Thyroid gland (tissue), 4 donors: ENCODE measurements around the gene PPP1R12A. TPM values are rescaled to one million over a fixed set of nuclear protein-coding genes. Genes with fewer than 3 reads are reported as not detected.

ENCODE experiments used
- DNase-seq, 2 donors: peaks; one replicate each; pipeline ENCODE4 v3.0.0-alpha.2; 2019
- H3K27ac ChIP-seq, 3 donors: fragments of 200-600 bp; sonication (generic); 1 replicate in 2 of 3; 2 replicates in 1 of 3; pipeline ENCODE4 v1.5.1; 2016 to 2019; ENCODE audit warnings: mild to moderate bottlenecking in 1 of 3, moderate library complexity in 1 of 3
- H3K27me3 ChIP-seq: fragments of 200-600 bp; sonication (generic); one replicate; pipeline ENCODE4 v1.5.1; 2019
- H3K36me3 ChIP-seq, 2 donors: fragments of 200-600 bp; sonication (generic); one replicate each; pipeline ENCODE4 v1.5.1; 2016 to 2019
- H3K4me1 ChIP-seq, 2 donors: fragments of 200-600 bp; sonication (generic); one replicate each; pipeline ENCODE4 v1.5.1; 2017 to 2019
- H3K4me3 ChIP-seq, 3 donors: fragments of 200-600 bp; sonication (generic); replicated peaks in 1 of 3; 1 replicate in 2 of 3; 2 replicates in 1 of 3; pipeline ENCODE4 v1.5.1; 2016; ENCODE audit warnings: mild to moderate bottlenecking in 1 of 3
- H3K9me3 ChIP-seq: fragments of 200-600 bp; sonication (generic); one replicate; pipeline ENCODE4 v1.5.1; 2017
- CTCF ChIP-seq, 6 experiments: fragments of 200-600 bp in 3 of 6; fragments of 450-650 bp in 3 of 6; sonication (generic) in 3 of 6; IDR thresholded peaks; one replicate each; pipeline ENCODE4 v1.5.1; 2016 to 2019; ENCODE audit warnings: antibody characterized with exemption in 6 of 6, mild to moderate bottlenecking in 2 of 6, inconsistent platforms in 1 of 6, moderate library complexity in 1 of 6
- POLR2A ChIP-seq, 2 donors: fragments of 450-650 bp; IDR thresholded peaks; one replicate each; pipeline ENCODE4 v1.6.1; 2017; ENCODE audit warnings: antibody characterized with exemption in 2 of 2, mild to moderate bottlenecking in 2 of 2, moderate library complexity in 1 of 2
- WGBS, 2 donors: methylation state at CpG; one replicate each; pipeline ENCODE4 v1.1.5; 2017; 5-methylcytosine and 5-hydroxymethylcytosine counted together
- intact Hi-C: fragments of 100-400 bp; cut with DNase I; formaldehyde crosslinking; loops from one replicate; pipeline ENCODE4 v1.15.1; 2023
- total RNA-seq, 4 donors: library from RNA; depleted of rRNA; stranded (reverse); fragments of >200 nt; gene quantifications; one replicate each; pipeline ENCODE4 v1.2.3, GENCODE V29; 2016

The PPP1R12A gene
- total RNA-seq, 4 donors from 2014 or later: 90.0 to 128 (median 100) TPM

- Histone ChIP-seq H3K4me3 (no peak overlapping the region), H3K27me3 (no peaks in the 10 kb centered on the region), H3K36me3 (no peaks in the 10 kb centered on the region), H3K4me1 (peaks cover 34 to 54% of the 10 kb centered on the region in 2 donors), H3K9me3 (no peaks in the 10 kb centered on the region), H3K27ac (peak overlapping the region in 2 of 3 donors; percentile 19 to 89)
- 94 to 95% methylated on average over 8 of the region's 8 CpGs for WGBS, 2 donors
- intact Hi-C loops: no loop called here
- no peak for DNase-seq
- TF ChIP-seq CTCF (IDR thresholded peaks at IDR 0.05) (no peak), POLR2A (IDR thresholded peaks at IDR 0.05) (no peak)
Observed at GRCh38 chr12:79877246-79877645, 57.7 kb downstream of the PPP1R12A start.

- TF ChIP-seq CTCF (IDR thresholded peaks at IDR 0.05) (no peak), POLR2A (IDR thresholded peaks at IDR 0.05) (no peak)
- intact Hi-C loops: no loop called here
- H3K27me3 ChIP-seq: no peaks in the 10 kb centered on the region
Observed at GRCh38 chr12:79874665-79875064, 60.2 kb downstream of the PPP1R12A start.

GRCh38 chr12:79873201-79873600, 61.7 kb downstream of the PPP1R12A start:
- intact Hi-C loops: no loop called here
- Histone ChIP-seq H3K27me3 (no peaks in the 10 kb centered on the region), H3K4me1 (peaks cover 10 to 15% of the 10 kb centered on the region in 2 donors), H3K36me3 (no peaks in the 10 kb centered on the region), H3K4me3 (no peak overlapping the region), H3K9me3 (no peaks in the 10 kb centered on the region), H3K27ac (no peak overlapping the region)
- DNase-seq: no peak
- WGBS, 2 donors: 74 to 80% methylated on average over 2 of the region's 2 CpGs
- TF ChIP-seq POLR2A (IDR thresholded peaks at IDR 0.05): no peak

More at GRCh38 chr12:79874665-79875064, 60.2 kb downstream of the PPP1R12A start:
- Histone ChIP-seq H3K4me1 (peaks cover 19 to 28% of the 10 kb centered on the region in 2 donors), H3K27ac (no peak overlapping the region), H3K36me3 (no peaks in the 10 kb centered on the region), H3K9me3 (no peaks in the 10 kb centered on the region), H3K4me3 (no peak overlapping the region)
- DNase-seq: no peak

- H3K27me3 ChIP-seq: no peaks in the 10 kb centered on the region
- no peak overlapping the region for H3K4me3 ChIP-seq
- WGBS, 2 donors: 78 to 83% methylated on average over 7 of the region's 7 CpGs
- no peak for TF ChIP-seq POLR2A (IDR thresholded peaks at IDR 0.05)
- TF ChIP-seq CTCF (IDR thresholded peaks at IDR 0.05): no peak
- H3K4me1 ChIP-seq: peaks cover 7 to 15% of the 10 kb centered on the region in 2 donors
- no peak for DNase-seq
- no peak overlapping the region for H3K27ac ChIP-seq
- no peaks in the 10 kb centered on the region for H3K9me3 ChIP-seq
- peaks cover 3 to 4% of the 10 kb centered on the region in 2 donors for H3K36me3 ChIP-seq
- intact Hi-C loops: no loop called here
Observed at GRCh38 chr12:79871621-79872020, 63.3 kb downstream of the PPP1R12A start.

GRCh38 chr12:79870916-79871315, 64.0 kb downstream of the PPP1R12A start:
- peaks cover 5 to 10% of the 10 kb centered on the region in 2 donors for H3K4me1 ChIP-seq
- H3K27me3 ChIP-seq: no peaks in the 10 kb centered on the region
- intact Hi-C loops: no loop called here
- no peak overlapping the region for H3K27ac ChIP-seq
- H3K9me3 ChIP-seq: no peaks in the 10 kb centered on the region
- no peak for DNase-seq
- TF ChIP-seq CTCF (IDR thresholded peaks at IDR 0.05) (no peak), POLR2A (IDR thresholded peaks at IDR 0.05) (no peak)
- peaks cover 3 to 4% of the 10 kb centered on the region in 2 donors for H3K36me3 ChIP-seq
- H3K4me3 ChIP-seq: no peak overlapping the region

GRCh38 chr12:79859646-79860045, 75.3 kb downstream of the PPP1R12A start:
- intact Hi-C loops: no loop called here
- WGBS, 2 donors: 90 to 94% methylated on average over 8 of the region's 8 CpGs
- Histone ChIP-seq H3K4me1 (peaks cover 8 to 10% of the 10 kb centered on the region in 2 donors), H3K36me3 (no peaks in the 10 kb centered on the region), H3K9me3 (no peaks in the 10 kb centered on the region), H3K27ac (no peak overlapping the region), H3K27me3 (no peaks in the 10 kb centered on the region), H3K4me3 (no peak overlapping the region)
- no peak for TF ChIP-seq CTCF (IDR thresholded peaks at IDR 0.05)
- TF ChIP-seq POLR2A (IDR thresholded peaks at IDR 0.05): no peak
- no peak for DNase-seq
